Fibroblast of lung (primary cell): ENCODE measurements around the gene TP53RK. TPM values are rescaled to one million over a fixed set of nuclear protein-coding genes. Genes with fewer than 3 reads are reported as not detected.

Experiments used
- DNase-seq, 2 donors: peaks; one replicate each; pipeline versions ENCODE4 v3.0.0 to v3.0.0-alpha.2; 2010; ENCODE audit warnings: low read depth in 2 of 2
- H2AFZ ChIP-seq: 2 replicates; pipeline ENCODE4 v1.5.1; 2012; ENCODE audit warnings: low read length, control low read depth, inconsistent platforms
- H3K27ac ChIP-seq: 2 replicates; pipeline ENCODE4 v1.5.1; 2011; ENCODE audit warnings: low read length, control low read depth; ENCODE audit not compliant: insufficient read depth
- H3K27me3 ChIP-seq: 2 replicates; pipeline ENCODE4 v1.5.1; 2011; ENCODE audit warnings: mild to moderate bottlenecking, low read length; ENCODE audit not compliant: control insufficient read depth, insufficient read depth
- H3K36me3 ChIP-seq: 2 replicates; pipeline ENCODE4 v1.5.1; 2011; ENCODE audit warnings: low read length; ENCODE audit not compliant: control insufficient read depth, insufficient read depth
- H3K4me1 ChIP-seq: 2 replicates; pipeline ENCODE4 v1.5.1; 2011; ENCODE audit warnings: low read length; ENCODE audit not compliant: control insufficient read depth, insufficient read depth; ENCODE audit errors: extremely low read depth
- H3K4me2 ChIP-seq: 2 replicates; pipeline ENCODE4 v1.5.1; 2011; ENCODE audit warnings: low read length, control low read depth; ENCODE audit not compliant: insufficient read depth; ENCODE audit errors: extremely low read depth
- H3K4me3 ChIP-seq, 4 experiments: fragments of 200-600 bp in 1 of 4; sonication (generic) in 1 of 4; replicated peaks in 1 of 4; 2 replicates each; pipeline ENCODE4 v1.5.1; 2011 to 2016; ENCODE audit warnings: low read length in 4 of 4, low read depth in 3 of 4, mild to moderate bottlenecking in 3 of 4, control low read depth in 2 of 4, inconsistent platforms in 1 of 4, mixed read lengths in 1 of 4; ENCODE audit not compliant: insufficient read depth in 1 of 4; ENCODE audit errors: control extremely low read depth in 1 of 4
- H3K79me2 ChIP-seq: 2 replicates; pipeline ENCODE4 v1.5.1; 2012; ENCODE audit warnings: mild to moderate bottlenecking, low read length, inconsistent platforms; ENCODE audit not compliant: control insufficient read depth, insufficient read depth
- H3K9ac ChIP-seq: 2 replicates; pipeline ENCODE4 v1.5.1; 2011; ENCODE audit warnings: mild to moderate bottlenecking, low read length, control low read depth; ENCODE audit not compliant: insufficient read depth
- H3K9me3 ChIP-seq: 2 replicates; pipeline ENCODE4 v1.5.1; 2012; ENCODE audit warnings: low read depth, low read length; ENCODE audit not compliant: control insufficient read depth, insufficient read depth
- H4K20me1 ChIP-seq: 2 replicates; pipeline ENCODE4 v1.5.1; 2011; ENCODE audit warnings: low read length; ENCODE audit not compliant: control insufficient read depth, insufficient read depth; ENCODE audit errors: extremely low read depth
- CTCF ChIP-seq, 2 donors: IDR thresholded peaks in 1 of 2; conservative IDR thresholded peaks in 1 of 2; 1 replicate in 1 of 2; 2 replicates in 1 of 2; pipeline ENCODE4 v1.5.1; 2011 to 2012; ENCODE audit warnings: low read length in 2 of 2, control low read depth in 1 of 2, inconsistent platforms in 1 of 2, low read depth in 1 of 2, mild to moderate bottlenecking in 1 of 2
- EZH2 ChIP-seq: IDR thresholded peaks from 2 replicates; pipeline ENCODE4 v1.5.1; 2012; ENCODE audit warnings: low read length, control low read depth, mild to moderate bottlenecking; ENCODE audit errors: missing control alignments
- polyA plus RNA-seq, 2 donors: library from polyadenylated mRNA; depleted of rRNA in 1 of 2; stranded (reverse) in 1 of 2; unstranded in 1 of 2; fragments of >200 nt; gene quantifications; 2 replicates each; pipeline ENCODE4 v1.2.1, GENCODE V29; 2011 to 2012; ENCODE audit warnings: missing spikeins in 1 of 2
- total RNA-seq: library from RNA; depleted of rRNA; stranded (reverse); fragments of >200 nt; gene quantifications from 2 replicates; pipeline ENCODE4 v1.2.1, GENCODE V29; 2014

TP53RK gene
- total and polyA plus RNA-seq, 2 donors (not counting 1 experiment from before 2014, with no cell fraction given), result 9.2 to 19.5 TPM

- H3K27me3 ChIP-seq, result peaks cover 7% of the 10 kb centered on the region
- H3K9me3 ChIP-seq, result no peaks in the 10 kb centered on the region
- H3K36me3 ChIP-seq, result peaks cover 2% of the 10 kb centered on the region
- H3K4me1 ChIP-seq, result peaks cover 2% of the 10 kb centered on the region
- DNase-seq, result no peak
- no peak overlapping the region for H3K27ac ChIP-seq
- TF ChIP-seq CTCF (conservative IDR thresholded peaks at IDR 0.05 in 1 of 2, IDR thresholded peaks at IDR 0.05 in 1 of 2; ENCODE audit: low read depth in 1 of 2, low read length in 2 of 2) (peak in 1 of 2 donors; percentile 15), EZH2 (no peak)
- H2AFZ ChIP-seq, result no peak overlapping the region
- H3K79me2 ChIP-seq, result peaks cover 6% of the 10 kb centered on the region
- no peak overlapping the region for H3K4me3 ChIP-seq
- H4K20me1 ChIP-seq, result no peaks in the 10 kb centered on the region
- H3K9ac ChIP-seq, result no peak overlapping the region
- no peak overlapping the region for H3K4me2 ChIP-seq
These were observed 19.1 kb upstream of the TP53RK start for GRCh38 chr20:46708172-46708860.

- DNase-seq, result no peak
- no peak overlapping the region for H3K27ac ChIP-seq
- no peaks in the 10 kb centered on the region for H3K9me3 ChIP-seq
- H4K20me1 ChIP-seq, result no peaks in the 10 kb centered on the region
- peaks cover 2% of the 10 kb centered on the region for H3K4me1 ChIP-seq
- H3K9ac ChIP-seq, result no peak overlapping the region
- H3K79me2 ChIP-seq, result peaks cover 6% of the 10 kb centered on the region
- no peak overlapping the region for H3K4me2 ChIP-seq
- no peak overlapping the region for H3K4me3 ChIP-seq
- no peaks in the 10 kb centered on the region for H3K36me3 ChIP-seq
- TF ChIP-seq CTCF (conservative IDR thresholded peaks at IDR 0.05 in 1 of 2, IDR thresholded peaks at IDR 0.05 in 1 of 2; ENCODE audit: low read depth in 1 of 2, low read length in 2 of 2) (no peak), EZH2 (no peak)
- peaks cover 7% of the 10 kb centered on the region for H3K27me3 ChIP-seq
- H2AFZ ChIP-seq, result no peak overlapping the region
These were observed 17.0 kb upstream of the TP53RK start for GRCh38 chr20:46706242-46706641.

- Histone ChIP-seq H3K4me3 (no peak overlapping the region), H2AFZ (no peak overlapping the region), H3K79me2 (peaks cover under 1% of the 10 kb centered on the region), H4K20me1 (no peaks in the 10 kb centered on the region), H3K9ac (no peak overlapping the region), H3K27me3 (peaks cover 7% of the 10 kb centered on the region), H3K27ac (no peak overlapping the region), H3K36me3 (no peaks in the 10 kb centered on the region), H3K4me1 (peaks cover 2% of the 10 kb centered on the region), H3K4me2 (no peak overlapping the region), H3K9me3 (no peaks in the 10 kb centered on the region)
- peak in 1 of 2 donors; percentile 39 for DNase-seq
- TF ChIP-seq CTCF (conservative IDR thresholded peaks at IDR 0.05 in 1 of 2, IDR thresholded peaks at IDR 0.05 in 1 of 2; ENCODE audit: low read depth in 1 of 2, low read length in 2 of 2) (no peak), EZH2 (no peak)
These were observed 16.1 kb upstream of the TP53RK start for GRCh38 chr20:46705378-46705729.
